Activated CD4-positive, alpha-beta T cell treated with anti-CD3 and anti-CD28 coated beads for 48 hours (primary cell): ENCODE results near the gene HOXA9.

Experiments used
- DNase-seq: peaks from one replicate; pipeline ENCODE4 v3.0.0-alpha.2; 2020

The HOXA9 gene

GRCh38 chr7:27175626-27176523 is 10.5 kb upstream of the HOXA9 start:
- no peak for DNase-seq

- no peak for DNase-seq
These were observed 9.7 kb upstream of the HOXA9 start for GRCh38 chr7:27174874-27175625.

- peak; percentile 4 for DNase-seq
These were observed 8.9 kb upstream of the HOXA9 start, which contains the start of gene HOXA10 for GRCh38 chr7:27173956-27174873. HOXA10 (minus strand) TSS chr7:27174320; CDS start chr7:27174306, 14 bp downstream.

- DNase-seq: peak; percentile 28
These were observed 8.2 kb upstream of the HOXA9 start for GRCh38 chr7:27173511-27173955.

GRCh38 chr7:27172823-27173510 is 7.6 kb upstream of the HOXA9 start:
- DNase-seq: peak; percentile 22

GRCh38 chr7:27172315-27172774 is 7.0 kb upstream of the HOXA9 start:
- DNase-seq: peak; percentile 4

GRCh38 chr7:27171637-27172314 is 6.4 kb upstream of the HOXA9 start:
- DNase-seq: peak; percentile 25

GRCh38 chr7:27171325-27171636 is 5.9 kb upstream of the HOXA9 start:
- peak; percentile 6 for DNase-seq

- no peak for DNase-seq
These were observed 5.3 kb upstream of the HOXA9 start for GRCh38 chr7:27170426-27171324.

GRCh38 chr7:27169658-27170425 is 4.5 kb upstream of the HOXA9 start:
- no peak for DNase-seq

- DNase-seq: peak; percentile 62
These were observed 3.1 kb upstream of the HOXA9 start for GRCh38 chr7:27168265-27168947.

- DNase-seq: no peak
These were observed 2.6 kb upstream of the HOXA9 start for GRCh38 chr7:27167916-27168264.

- no peak for DNase-seq
These were observed 1.5 kb upstream of the HOXA9 start for GRCh38 chr7:27166531-27167505.

- no peak for DNase-seq
These were observed 726 bp upstream of the HOXA9 start for GRCh38 chr7:27165996-27166530.

- no peak for DNase-seq
These were observed 809 bp downstream of the HOXA9 start for GRCh38 chr7:27164367-27165088.

GRCh38 chr7:27164045-27164366 is 1.3 kb downstream of the HOXA9 start:
- DNase-seq: no peak
